IMR-90 (cell line): ENCODE data around the gene SH3RF3. TPM values are rescaled to one million over a fixed set of nuclear protein-coding genes. Genes with fewer than 3 reads are reported as not detected.
A peak's percentile ranks its signal among the peaks of the same experiment; 100 is the strongest.

ENCODE experiments used
- CTCF ChIP-seq: conservative IDR thresholded peaks from 2 replicates; pipeline ENCODE4 v1.5.1; 2012; ENCODE audit warnings: mild to moderate bottlenecking, low read depth, low read length, improper control_type of control experiment
- POLR2A ChIP-seq: IDR thresholded peaks from 2 replicates; pipeline ENCODE4 v1.6.1; 2012; ENCODE audit warnings: mild to moderate bottlenecking, low read depth, low read length
- polyA plus RNA-seq, 3 experiments: library from polyadenylated mRNA; depleted of rRNA; stranded (reverse); fragments of >200 nt; gene quantifications; 2 replicates each; pipeline ENCODE4 v1.2.3, GENCODE V29; 2012; ENCODE audit warnings: low replicate concordance in 1 of 3
- total RNA-seq: library from RNA; depleted of rRNA; stranded (reverse); fragments of >200 nt; gene quantifications from 2 replicates; pipeline ENCODE4 v1.2.3, GENCODE V29; 2012

The SH3RF3 gene
- total and polyA plus RNA-seq, 2 of the 4 experiments (the other 2 are of a cell fraction): 3.4 to 5.3 TPM

- peak; percentile 39 for TF ChIP-seq CTCF
- peak; percentile 76 for TF ChIP-seq POLR2A
Observed at GRCh38 chr2:109171444-109172334, 42.7 kb downstream of the SH3RF3 start (continued).
